Fibroblast of lung (primary cell): Measurements from ENCODE around the gene L3MBTL3. TPM values are rescaled to one million over a fixed set of nuclear protein-coding genes. Genes with fewer than 3 reads are reported as not detected.

Source experiments
- DNase-seq, 2 donors: peaks; one replicate each; pipeline versions ENCODE4 v3.0.0 to v3.0.0-alpha.2; 2010; ENCODE audit warnings: low read depth in 2 of 2
- H2AFZ ChIP-seq: 2 replicates; pipeline ENCODE4 v1.5.1; 2012; ENCODE audit warnings: low read length, control low read depth, inconsistent platforms
- H3K27ac ChIP-seq: 2 replicates; pipeline ENCODE4 v1.5.1; 2011; ENCODE audit warnings: low read length, control low read depth; ENCODE audit not compliant: insufficient read depth
- H3K27me3 ChIP-seq: 2 replicates; pipeline ENCODE4 v1.5.1; 2011; ENCODE audit warnings: mild to moderate bottlenecking, low read length; ENCODE audit not compliant: control insufficient read depth, insufficient read depth
- H3K36me3 ChIP-seq: 2 replicates; pipeline ENCODE4 v1.5.1; 2011; ENCODE audit warnings: low read length; ENCODE audit not compliant: control insufficient read depth, insufficient read depth
- H3K4me1 ChIP-seq: 2 replicates; pipeline ENCODE4 v1.5.1; 2011; ENCODE audit warnings: low read length; ENCODE audit not compliant: control insufficient read depth, insufficient read depth; ENCODE audit errors: extremely low read depth
- H3K4me2 ChIP-seq: 2 replicates; pipeline ENCODE4 v1.5.1; 2011; ENCODE audit warnings: low read length, control low read depth; ENCODE audit not compliant: insufficient read depth; ENCODE audit errors: extremely low read depth
- H3K4me3 ChIP-seq, 4 experiments: fragments of 200-600 bp in 1 of 4; sonication (generic) in 1 of 4; replicated peaks in 1 of 4; 2 replicates each; pipeline ENCODE4 v1.5.1; 2011 to 2016; ENCODE audit warnings: low read length in 4 of 4, low read depth in 3 of 4, mild to moderate bottlenecking in 3 of 4, control low read depth in 2 of 4, inconsistent platforms in 1 of 4, mixed read lengths in 1 of 4; ENCODE audit not compliant: insufficient read depth in 1 of 4; ENCODE audit errors: control extremely low read depth in 1 of 4
- H3K79me2 ChIP-seq: 2 replicates; pipeline ENCODE4 v1.5.1; 2012; ENCODE audit warnings: mild to moderate bottlenecking, low read length, inconsistent platforms; ENCODE audit not compliant: control insufficient read depth, insufficient read depth
- H3K9ac ChIP-seq: 2 replicates; pipeline ENCODE4 v1.5.1; 2011; ENCODE audit warnings: mild to moderate bottlenecking, low read length, control low read depth; ENCODE audit not compliant: insufficient read depth
- H3K9me3 ChIP-seq: 2 replicates; pipeline ENCODE4 v1.5.1; 2012; ENCODE audit warnings: low read depth, low read length; ENCODE audit not compliant: control insufficient read depth, insufficient read depth
- H4K20me1 ChIP-seq: 2 replicates; pipeline ENCODE4 v1.5.1; 2011; ENCODE audit warnings: low read length; ENCODE audit not compliant: control insufficient read depth, insufficient read depth; ENCODE audit errors: extremely low read depth
- CTCF ChIP-seq, 2 donors: IDR thresholded peaks in 1 of 2; conservative IDR thresholded peaks in 1 of 2; 1 replicate in 1 of 2; 2 replicates in 1 of 2; pipeline ENCODE4 v1.5.1; 2011 to 2012; ENCODE audit warnings: low read length in 2 of 2, control low read depth in 1 of 2, inconsistent platforms in 1 of 2, low read depth in 1 of 2, mild to moderate bottlenecking in 1 of 2
- EZH2 ChIP-seq: IDR thresholded peaks from 2 replicates; pipeline ENCODE4 v1.5.1; 2012; ENCODE audit warnings: low read length, control low read depth, mild to moderate bottlenecking; ENCODE audit errors: missing control alignments
- polyA plus RNA-seq, 2 donors: library from polyadenylated mRNA; depleted of rRNA in 1 of 2; stranded (reverse) in 1 of 2; unstranded in 1 of 2; fragments of >200 nt; gene quantifications; 2 replicates each; pipeline ENCODE4 v1.2.1, GENCODE V29; 2011 to 2012; ENCODE audit warnings: missing spikeins in 1 of 2
- total RNA-seq: library from RNA; depleted of rRNA; stranded (reverse); fragments of >200 nt; gene quantifications from 2 replicates; pipeline ENCODE4 v1.2.1, GENCODE V29; 2014

The L3MBTL3 gene
- total and polyA plus RNA-seq, 2 donors (not counting 1 experiment from before 2014, with no cell fraction given) = 5.6 to 6.7 TPM

GRCh38 chr6:130009146-130009545 lies 9.2 kb upstream of the L3MBTL3 start:
- no peak for DNase-seq
- Histone ChIP-seq H4K20me1 (no peaks in the 10 kb centered on the region), H2AFZ (no peak overlapping the region), H3K4me3 (no peak overlapping the region), H3K9me3 (no peaks in the 10 kb centered on the region), H3K27me3 (no peaks in the 10 kb centered on the region), H3K36me3 (no peaks in the 10 kb centered on the region), H3K4me2 (no peak overlapping the region), H3K4me1 (no peaks in the 10 kb centered on the region), H3K9ac (no peak overlapping the region), H3K79me2 (no peaks in the 10 kb centered on the region), H3K27ac (no peak overlapping the region)
- TF ChIP-seq CTCF (conservative IDR thresholded peaks at IDR 0.05 in 1 of 2, IDR thresholded peaks at IDR 0.05 in 1 of 2; ENCODE audit: low read depth in 1 of 2, low read length in 2 of 2) = no peak
- no peak for TF ChIP-seq EZH2

GRCh38 chr6:130010387-130010786 lies 8.0 kb upstream of the L3MBTL3 start:
- Histone ChIP-seq H4K20me1 (no peaks in the 10 kb centered on the region), H3K27me3 (no peaks in the 10 kb centered on the region), H3K4me1 (no peaks in the 10 kb centered on the region), H3K36me3 (no peaks in the 10 kb centered on the region), H3K27ac (no peak overlapping the region), H3K4me2 (no peak overlapping the region), H3K4me3 (no peak overlapping the region), H3K9me3 (no peaks in the 10 kb centered on the region), H3K9ac (no peak overlapping the region), H2AFZ (no peak overlapping the region), H3K79me2 (no peaks in the 10 kb centered on the region)
- DNase-seq = no peak
- TF ChIP-seq EZH2 (no peak), CTCF (conservative IDR thresholded peaks at IDR 0.05 in 1 of 2, IDR thresholded peaks at IDR 0.05 in 1 of 2; ENCODE audit: low read depth in 1 of 2, low read length in 2 of 2) (no peak)

- no peaks in the 10 kb centered on the region for H3K36me3 ChIP-seq
- no peaks in the 10 kb centered on the region for H4K20me1 ChIP-seq
- H3K4me2 ChIP-seq = no peak overlapping the region
- no peak overlapping the region for H2AFZ ChIP-seq
- H3K9me3 ChIP-seq = no peaks in the 10 kb centered on the region
- H3K79me2 ChIP-seq = no peaks in the 10 kb centered on the region
- H3K4me1 ChIP-seq = no peaks in the 10 kb centered on the region
- no peaks in the 10 kb centered on the region for H3K27me3 ChIP-seq
- H3K9ac ChIP-seq = no peak overlapping the region
- H3K4me3 ChIP-seq = no peak overlapping the region
- no peak for DNase-seq
- no peak overlapping the region for H3K27ac ChIP-seq
- TF ChIP-seq EZH2 = no peak
- TF ChIP-seq CTCF (conservative IDR thresholded peaks at IDR 0.05 in 1 of 2, IDR thresholded peaks at IDR 0.05 in 1 of 2; ENCODE audit: low read depth in 1 of 2, low read length in 2 of 2) = no peak
Measured at GRCh38 chr6:130012728-130013127, 5.7 kb upstream of the L3MBTL3 start.
